Middle frontal gyrus (tissue), 1 donor: ENCODE measurements around the gene ANKRD11.
"Not testable (repeated sequence)": the region's sequence is repeated elsewhere in the genome, so short reads cannot be mapped to it uniquely, and the experiment has no call there.

Experiments used
- DNase-seq: peaks from one replicate; pipeline ENCODE4 v3.0.0-alpha.2; 2015; ENCODE audit warnings: low spot score; ENCODE audit errors: extremely low spot score

ANKRD11 gene

DNA sequence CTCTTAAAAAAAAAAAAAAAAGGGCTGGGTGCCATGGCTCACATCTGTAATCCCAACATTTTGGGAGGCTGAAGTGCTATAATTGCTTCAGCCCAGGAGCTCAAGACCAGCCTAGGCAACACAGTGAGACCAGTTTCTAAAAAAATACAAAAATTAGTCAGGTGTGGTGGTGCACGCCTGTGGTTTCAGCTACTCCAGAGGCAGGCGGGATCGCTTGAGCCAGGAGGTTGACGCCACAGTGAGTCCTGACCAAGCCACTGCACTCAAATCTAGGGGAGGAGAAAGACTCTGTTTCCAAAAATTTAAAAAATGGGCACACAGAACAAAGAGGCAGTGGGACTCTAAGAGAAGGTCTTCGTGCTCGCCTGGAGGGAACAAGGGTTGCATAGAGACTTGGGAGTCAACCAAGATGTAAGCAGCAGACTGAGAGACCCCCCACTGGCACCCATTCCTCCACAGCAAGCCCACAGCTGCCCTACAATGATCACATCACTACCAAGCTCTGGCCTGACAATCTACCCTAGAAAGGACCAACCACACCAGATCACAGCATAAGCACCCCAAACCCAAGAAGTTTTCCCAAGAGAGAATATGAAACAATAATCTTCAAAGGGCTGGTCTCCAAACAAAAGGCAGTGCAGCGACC is 121.6 kb downstream of the ANKRD11 start:
- no peak for DNase-seq

DNA sequence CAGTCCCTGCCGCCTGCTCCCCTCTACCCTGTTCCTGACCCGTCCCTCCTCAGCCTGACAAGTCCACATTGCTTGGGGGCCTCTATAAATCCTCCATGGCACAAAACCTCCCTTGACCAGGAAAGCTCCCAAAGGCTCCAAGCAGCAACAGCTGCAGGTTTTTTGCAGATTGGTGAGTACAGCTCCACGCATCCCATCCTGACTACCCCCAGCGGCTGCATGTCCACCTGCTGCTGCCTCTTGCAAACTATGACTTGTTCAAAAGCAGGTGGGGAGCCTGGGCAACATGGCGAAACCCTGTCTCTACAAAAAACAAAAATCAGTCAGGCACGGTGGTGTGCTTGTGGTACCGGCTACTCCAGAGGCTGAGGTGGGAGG is 122.8 kb downstream of the ANKRD11 start:
- no peak for DNase-seq

DNA sequence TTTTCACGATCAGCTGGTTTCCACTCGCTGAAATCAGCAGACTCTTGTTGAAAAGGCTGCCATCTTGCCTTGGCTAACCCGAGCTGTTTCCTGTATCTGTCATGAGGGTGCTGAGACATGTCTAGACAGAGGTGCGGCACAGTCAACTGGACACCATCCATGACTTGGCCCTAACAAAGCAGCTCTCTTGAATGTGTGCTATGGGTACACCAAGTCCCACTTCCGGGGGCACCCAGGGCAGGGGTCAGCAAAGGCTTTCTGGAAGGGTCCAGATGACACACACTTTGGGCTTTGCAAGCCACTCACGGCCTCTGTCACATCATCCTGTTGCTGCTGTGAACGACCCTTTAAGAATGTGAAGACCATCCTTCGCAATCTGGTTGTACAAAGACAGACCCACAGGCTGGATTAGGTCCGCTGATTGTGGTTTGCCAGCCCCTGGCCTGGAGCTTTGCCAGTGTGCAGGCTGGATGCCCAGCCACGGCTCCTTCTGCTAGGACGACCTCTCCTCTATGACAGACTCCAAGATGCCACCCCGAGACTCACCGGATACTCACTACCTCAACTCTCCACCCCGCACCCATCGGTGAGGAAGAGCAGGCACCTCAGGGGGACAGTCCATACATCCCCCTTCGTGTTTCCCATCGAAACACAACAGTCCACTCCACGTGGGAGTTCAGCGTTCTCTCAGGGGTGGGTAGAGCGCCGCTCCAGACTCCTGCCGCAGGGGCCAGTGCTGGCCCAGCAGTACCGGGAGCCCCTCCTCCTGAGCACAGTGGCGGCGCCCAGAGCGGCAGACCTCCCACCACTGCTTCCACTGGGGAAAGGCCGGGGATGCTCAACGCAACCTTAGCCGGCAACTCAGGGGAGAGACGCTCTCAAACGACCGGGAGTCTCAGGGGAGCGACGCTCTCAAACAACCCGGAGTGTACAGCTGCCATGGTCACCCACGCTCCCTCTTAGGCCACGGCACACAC is 123.5 kb downstream of the ANKRD11 start:
- DNase-seq: no peak

DNA sequence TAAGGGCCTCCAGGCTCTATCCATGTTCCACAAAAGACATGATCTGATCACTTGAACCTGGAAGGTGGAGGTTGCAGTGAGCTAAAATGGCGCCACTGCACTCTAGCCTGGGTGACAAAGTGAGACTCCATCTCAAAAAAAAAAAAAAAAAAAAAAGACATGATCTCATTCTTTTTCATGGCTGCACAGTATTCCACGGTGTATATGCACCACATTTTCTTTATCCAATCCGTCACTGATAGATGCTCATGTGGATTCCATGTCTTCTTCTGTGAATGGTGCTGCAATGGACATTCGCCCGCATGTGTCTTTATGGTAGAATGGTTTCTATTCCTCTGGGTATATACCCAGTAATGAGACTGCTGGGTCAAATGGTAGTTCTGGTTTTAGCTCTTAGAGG is 124.4 kb downstream of the ANKRD11 start:
- DNase-seq: no peak

DNA sequence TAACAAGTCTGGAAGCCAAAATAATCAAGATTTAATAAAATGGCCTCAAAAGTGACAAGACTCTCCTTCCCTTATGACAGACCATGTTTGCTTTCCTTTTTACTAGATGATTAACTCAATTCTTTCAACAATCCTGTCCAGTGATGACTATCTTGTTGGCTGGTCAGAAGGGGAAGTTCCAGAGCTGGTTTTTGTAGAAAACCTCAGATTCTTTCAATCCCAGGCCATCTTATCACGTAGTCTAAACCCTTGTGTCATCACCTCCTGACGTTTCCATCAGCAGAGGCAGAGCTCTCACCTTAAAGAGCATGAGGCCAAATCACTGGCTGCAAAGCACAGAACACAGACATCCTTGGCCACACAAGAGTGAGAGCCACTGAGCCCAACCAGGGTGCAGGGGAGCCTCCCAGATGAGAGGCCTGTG is 125.3 kb downstream of the ANKRD11 start:
- no peak for DNase-seq

DNA sequence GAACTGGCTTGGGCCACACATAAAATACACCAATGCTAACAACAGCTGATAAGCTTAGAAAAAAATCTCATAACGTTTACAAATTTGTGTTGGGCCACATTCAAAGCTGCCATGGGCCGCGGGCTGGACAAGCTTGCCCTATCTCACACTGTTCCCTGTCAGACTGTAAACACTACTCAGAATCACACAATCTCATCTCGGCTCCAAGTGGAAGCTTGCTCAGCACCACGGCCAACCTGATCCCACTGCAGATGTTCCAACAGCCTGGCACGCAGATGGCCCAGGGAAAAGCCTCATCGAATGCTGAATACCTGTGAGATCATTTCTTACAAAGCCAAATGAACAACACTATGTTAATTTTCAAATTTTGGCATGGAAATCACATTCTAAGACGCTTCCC is 125.8 kb downstream of the ANKRD11 start:
- no peak for DNase-seq

DNA sequence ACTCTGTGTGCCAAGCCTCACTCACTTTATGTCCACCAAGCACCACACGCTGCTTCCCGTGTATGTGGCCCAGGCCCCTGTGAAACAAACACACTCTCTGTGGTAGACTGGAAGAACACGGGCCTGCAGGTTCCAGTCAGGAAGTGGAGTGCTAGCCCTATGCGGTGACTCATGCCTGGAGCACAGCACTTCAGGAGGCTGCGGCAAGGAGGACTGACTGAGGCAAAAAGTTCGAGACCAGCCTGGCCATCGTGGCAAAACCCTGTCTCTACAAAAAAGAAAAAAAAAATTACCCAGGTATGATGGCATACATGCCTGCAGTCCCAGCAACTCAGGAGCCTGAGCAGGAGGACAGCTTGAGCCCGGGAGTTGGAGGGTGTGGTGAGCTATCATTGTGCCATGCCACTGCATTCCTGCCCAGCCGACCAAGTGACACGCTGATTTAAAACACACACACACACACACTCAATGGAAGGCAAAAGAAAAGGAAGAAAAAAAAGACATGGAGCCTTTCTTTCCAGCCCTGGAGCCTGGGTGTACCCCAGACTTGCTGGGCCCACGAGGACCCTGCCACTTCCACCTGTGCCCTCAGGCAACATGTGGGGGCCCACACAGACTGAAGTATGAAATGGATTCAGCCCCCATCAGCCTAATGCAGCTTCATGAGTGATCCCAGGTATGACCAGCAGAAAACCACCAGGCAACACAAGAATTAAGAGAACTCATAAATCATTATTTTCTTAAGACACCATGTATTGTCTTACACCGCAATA is 126.6 kb downstream of the ANKRD11 start:
- no peak for DNase-seq

DNA sequence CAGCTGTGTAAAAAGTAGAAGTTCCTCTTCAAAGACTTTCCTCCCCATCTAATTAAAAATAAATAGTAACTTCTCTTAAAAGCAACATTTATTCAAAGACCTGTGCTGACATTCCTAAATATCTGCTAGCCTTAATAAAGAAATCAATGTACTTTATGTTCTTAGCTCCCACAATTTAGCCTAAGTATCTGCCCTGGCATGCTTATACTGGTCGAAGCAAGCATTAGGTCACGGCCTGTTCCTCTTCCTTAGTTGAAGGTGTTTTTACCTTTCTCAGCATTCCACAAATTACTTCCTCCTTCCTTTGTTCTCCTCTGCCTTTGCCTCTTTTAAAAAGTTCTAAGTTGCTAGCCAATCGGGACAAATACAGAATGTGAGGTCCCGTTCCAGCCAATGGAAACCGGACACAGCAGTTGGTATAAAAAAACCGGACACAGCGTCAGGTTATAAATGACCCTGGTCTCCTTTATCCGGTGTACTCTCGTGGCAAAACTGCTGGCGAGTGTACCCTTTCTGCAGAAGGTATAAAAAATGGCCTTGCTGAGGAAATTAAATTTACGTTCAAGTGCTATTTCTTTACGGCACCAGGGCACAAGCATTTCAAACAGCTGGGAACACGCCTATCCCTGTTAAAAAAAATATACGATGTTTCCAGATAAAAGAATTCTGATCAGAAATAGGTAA is 127.7 kb downstream of the ANKRD11 start:
- DNase-seq: not testable (repeated sequence)

DNA sequence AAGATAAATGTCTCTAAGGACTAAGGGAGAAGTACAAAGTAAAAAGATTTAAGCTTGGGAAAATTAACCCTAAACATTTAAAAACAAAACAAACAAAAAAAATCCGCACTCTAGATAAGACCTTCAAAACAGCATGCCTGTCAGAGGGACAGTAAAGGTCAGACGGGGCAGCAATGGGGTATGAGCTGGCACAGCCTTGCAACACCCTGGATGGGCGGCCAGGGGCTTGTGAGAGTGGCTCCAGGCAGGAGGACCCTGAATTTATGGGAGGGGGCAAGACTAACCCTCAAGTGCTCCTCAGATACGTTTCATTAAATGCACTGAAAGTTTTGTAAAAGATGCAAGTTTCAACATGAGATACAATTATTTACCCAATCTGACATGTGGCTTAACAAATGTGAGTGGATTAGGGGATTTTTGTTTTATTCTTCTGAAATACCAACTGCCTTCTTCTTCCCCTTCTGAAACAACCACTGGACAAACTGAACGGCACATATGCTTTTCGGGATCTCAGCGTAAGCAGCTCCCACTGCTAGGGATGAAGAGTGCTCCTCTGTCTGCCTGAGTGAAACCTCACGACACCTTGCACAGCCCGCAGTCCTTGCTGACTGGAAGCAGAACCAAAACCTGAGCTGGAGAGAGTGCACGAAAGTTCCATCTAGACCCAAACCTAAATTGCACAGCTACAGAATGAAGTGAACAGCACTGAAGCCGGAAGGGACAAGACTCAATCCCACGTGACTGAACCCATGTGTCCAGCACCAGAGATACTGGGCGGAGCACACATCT is 128.4 kb downstream of the ANKRD11 start:
- DNase-seq: no peak

DNA sequence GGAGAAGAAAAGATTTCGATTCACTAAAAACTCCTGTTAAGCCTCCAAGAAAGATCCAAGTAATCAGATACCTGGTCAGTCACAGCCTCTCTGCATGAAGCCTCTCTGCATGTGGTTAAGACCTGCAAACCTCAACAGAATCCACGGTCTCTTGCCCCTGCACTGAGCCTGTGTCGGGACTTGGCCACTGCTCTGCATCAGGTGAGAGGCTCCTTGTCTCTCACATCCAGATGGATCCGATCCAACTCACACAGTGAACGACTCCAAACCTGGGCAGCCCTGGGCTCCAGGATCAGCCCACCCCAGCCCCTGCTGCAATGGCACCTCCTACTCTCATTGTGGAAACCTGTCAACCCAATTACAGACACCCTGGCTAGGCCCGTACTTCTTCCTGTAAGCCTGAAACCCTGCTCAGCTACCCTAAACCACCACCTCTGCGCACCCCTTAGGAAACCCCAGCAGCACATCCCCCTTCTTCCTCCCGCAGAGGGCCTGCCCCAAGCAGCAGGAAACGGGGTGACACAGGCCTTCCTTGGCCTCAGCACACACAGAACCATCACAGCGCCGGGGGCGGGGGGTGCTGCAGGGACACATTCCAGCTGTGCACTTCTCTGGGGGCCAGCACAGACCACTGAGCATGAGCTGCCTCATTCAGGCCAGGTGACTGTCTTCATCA is 129.5 kb downstream of the ANKRD11 start:
- no peak for DNase-seq

DNA sequence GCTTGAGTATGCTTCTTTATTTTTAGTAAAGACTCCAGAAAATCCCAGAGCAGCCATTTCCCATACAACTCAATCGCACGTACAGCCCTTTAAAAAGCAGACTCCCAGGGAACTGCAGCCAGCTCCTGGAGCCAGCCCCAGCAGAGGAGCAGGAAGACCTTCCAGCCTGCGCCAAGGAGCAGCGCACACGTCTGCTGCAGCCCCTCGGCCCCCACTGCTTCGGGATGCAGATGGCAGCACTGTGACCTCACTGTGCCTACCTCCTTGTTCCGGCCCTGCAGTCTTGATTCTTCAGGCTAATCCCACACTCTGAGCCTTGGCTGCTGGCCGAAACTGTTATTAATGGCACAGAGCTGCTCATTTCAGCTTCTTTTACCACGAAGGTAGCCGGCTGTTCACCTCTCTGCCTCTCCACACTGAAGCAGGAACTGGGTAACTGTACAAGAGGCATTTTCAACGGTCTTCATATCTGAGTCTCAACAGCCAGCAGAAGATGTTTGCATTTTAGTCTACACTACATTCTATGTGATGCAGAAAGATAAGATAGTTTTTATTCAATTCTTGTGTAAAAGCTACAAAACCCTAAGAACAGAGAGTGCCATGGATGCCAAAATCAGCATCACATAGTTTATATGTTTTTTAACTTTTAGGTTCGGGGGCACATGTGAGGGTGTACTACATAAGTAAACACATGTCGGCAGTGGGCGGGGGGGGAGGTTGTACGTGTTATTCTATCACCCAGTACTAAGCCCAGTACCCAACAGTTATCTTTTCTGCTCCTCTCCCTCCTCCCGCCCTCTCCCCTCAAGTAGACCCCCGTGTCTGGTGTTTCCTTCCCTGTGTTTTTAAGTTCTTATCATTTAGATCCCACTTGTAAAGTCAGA is 130.9 kb downstream of the ANKRD11 start:
- peak; percentile 30 for DNase-seq

DNA sequence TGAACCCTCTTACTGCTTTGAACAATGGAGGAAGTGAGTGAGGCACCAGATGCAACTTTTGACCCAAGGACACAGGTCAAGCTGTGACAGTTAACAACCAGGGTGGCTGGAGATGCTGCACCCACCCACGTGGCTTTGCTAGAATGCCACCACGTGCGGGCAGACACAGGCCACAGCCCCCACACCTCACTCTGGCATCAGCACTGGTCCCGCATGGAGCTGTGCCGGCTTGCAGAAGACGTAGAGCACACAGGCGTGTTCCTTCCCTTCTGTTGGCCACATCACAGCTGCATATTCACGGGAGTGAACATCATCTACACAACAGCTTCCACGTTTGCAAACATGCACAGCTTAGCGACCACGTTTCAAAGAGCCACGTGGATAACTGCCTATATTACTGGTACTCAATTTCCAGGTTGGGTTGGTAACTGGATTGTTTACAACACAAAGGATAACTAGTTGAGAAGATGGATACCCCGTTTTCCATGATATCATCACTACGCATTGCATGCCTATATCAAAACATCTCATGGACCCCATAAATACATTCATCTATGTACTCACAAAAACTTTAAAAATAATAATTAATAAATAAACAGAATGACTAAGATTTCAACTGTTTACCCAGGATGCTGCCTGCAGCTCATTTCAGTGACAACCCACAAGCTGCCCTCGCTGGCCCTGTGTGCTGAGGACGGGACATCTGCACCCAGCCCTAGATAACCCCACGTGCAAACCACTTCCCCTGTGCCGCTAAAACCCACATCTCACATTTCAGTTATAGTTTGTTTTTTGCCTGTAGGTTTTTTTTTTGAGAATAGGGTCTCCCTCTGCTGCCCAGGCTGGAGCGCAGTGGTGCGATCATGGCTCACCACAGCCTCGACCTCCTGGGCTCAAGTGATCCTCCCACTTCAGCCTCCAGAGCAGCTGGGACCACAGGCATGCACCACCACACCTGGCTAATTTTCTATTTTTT is 132.0 kb downstream of the ANKRD11 start:
- DNase-seq: no peak

DNA sequence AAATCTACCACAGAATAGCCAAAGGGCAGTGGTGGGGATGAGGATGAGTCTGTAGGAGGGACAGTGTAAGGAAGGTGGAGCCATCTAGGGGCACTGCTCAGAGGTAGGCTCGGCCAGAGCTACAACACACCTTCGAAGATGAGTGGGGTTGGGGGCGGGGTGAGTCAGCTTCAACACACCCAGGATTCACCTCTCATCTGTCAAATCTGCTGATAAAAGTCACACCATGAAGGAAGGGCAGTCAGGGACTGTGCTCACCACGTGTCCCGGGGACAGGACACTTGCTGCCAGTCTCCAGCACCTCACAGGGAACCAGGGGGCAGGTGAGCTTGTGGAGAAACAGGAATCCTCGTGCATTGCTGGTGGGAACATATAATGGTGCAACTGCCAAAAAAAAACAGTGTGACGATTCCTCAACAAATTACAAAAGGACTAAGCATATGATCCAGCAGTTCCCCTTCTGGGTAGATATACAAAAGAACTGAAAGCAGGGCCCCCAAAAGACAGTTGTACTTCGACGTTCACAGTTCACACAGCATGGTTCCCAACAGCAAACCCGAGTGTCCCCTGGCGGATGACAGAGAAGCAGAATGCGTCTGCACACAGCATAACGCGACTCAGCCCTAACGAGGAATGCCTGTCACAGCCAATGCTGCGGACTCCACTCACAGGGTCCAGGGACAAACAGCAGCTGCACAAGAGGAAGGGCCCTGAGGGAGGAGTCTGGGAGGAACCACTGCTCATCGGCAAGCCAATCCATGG is 133.1 kb downstream of the ANKRD11 start:
- DNase-seq: no peak

DNA sequence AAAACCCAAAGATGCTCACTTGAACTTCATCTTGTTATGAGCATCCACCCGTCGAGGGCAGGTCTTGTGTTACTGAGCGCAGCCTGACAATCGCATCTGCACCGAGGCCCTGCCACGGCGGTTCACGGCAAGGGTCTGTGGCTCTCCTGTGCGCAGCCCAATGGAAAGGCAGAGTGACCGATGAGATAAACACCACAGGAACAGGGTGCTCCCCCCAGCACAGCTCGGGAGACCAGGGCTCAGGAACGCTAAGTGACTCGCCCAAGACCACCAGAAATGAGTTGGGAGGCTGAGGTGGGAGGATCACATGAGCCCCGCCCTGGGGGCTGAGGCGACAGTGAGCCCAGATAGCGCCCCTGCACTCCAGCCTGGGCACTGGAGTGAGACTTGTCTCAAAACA is 134.7 kb downstream of the ANKRD11 start:
- DNase-seq: no peak

DNA sequence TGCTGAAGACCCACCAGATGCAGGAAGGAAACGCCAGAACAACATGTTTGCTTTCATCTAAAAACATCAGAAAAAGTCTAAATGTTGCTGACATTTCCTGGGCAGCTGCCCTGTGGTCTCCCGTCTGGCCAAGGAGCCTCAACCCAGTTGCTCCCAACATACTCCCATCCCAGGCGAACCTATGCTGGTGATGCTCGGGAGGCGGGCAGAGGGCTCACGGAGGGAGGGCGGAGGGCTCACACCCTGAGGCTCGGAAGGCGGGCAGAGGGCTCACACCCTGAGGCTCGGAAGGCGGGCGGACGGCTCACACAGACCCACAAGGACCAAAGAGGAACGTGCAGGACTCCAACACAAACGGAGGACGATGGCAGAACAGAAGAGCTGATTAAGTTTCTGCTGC is 135.4 kb downstream of the ANKRD11 start:
- DNase-seq: no peak

DNA sequence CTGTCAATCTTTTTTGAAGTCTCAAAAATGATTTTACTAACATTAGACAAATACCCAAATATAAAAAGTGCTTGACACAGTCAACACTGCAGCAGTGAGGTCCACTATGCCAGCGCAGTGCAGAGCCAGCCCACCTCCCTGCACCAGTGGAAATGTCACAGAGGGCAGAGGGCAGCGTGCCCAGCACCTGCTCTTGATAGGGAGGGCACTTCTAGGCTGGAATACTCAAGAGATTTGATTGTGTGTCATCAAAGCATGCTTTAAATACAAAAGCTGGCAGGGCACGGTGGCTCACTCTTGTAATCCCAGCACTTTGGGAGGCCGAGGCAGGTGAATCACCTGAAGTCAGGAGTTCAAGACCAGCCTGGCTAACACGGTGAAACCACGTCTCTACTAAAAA is 136.0 kb downstream of the ANKRD11 start:
- no peak for DNase-seq

DNA sequence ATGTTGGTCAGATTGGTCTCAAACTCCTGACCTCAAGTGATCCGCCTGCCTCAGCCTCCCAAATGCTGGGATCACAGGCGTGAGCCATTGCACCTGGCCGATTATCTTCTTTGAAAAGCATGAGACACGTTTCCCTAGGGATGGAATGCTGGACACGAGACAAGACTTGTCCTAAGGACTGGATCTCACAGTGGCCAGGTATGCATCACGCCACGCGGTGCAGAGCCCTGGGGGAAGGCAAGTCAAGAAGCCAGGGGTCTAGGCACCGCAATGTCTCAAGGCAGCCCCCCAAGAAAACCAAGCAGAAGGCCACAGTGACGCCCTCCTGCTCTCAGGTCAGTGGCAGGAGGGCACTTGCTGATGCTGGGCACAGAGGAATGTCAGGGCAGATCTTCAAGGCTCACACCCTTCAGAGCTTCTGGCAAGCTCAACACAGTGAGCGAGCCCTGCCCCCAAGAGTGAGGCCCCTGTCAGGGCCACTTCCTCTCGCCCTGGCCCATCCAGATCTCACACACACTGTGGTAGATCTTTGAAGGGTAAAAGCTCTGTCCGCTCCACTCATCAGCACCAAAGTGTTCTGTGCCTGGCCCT is 138.2 kb downstream of the ANKRD11 start:
- no peak for DNase-seq
